Left lung (tissue), 10 donors: ENCODE measurements around the gene ASB6. TPM values are rescaled to one million over a fixed set of nuclear protein-coding genes. Genes with fewer than 3 reads are reported as not detected.

Experiments used
- ATAC-seq: fragments of 200-7000 bp; cut with Tn5 transposase; one replicate; pipeline ENCODE4 v1.9.1; 2020; ENCODE audit warnings: moderate library complexity
- DNase-seq, 4 donors: peaks; one replicate each; pipeline ENCODE4 v3.0.0-alpha.2; 2013 to 2020
- H3K27ac ChIP-seq, 2 donors: fragments of 200-600 bp; sonication (generic) in 1 of 2; one replicate each; pipeline versions ENCODE4 v1.5.0 to v1.8.0; 2020 to 2021
- H3K27me3 ChIP-seq, 2 donors: fragments of 200-600 bp; sonication (generic) in 1 of 2; one replicate each; pipeline versions ENCODE4 v1.5.0 to v1.8.0; 2020 to 2021
- H3K36me3 ChIP-seq, 2 donors: fragments of 200-600 bp; sonication (generic) in 1 of 2; one replicate each; pipeline versions ENCODE4 v1.5.0 to v1.8.0; 2020 to 2021
- H3K4me1 ChIP-seq, 2 donors: fragments of 200-600 bp; one replicate each; pipeline ENCODE4 v1.8.0; 2021
- H3K4me3 ChIP-seq, 2 donors: fragments of 200-600 bp; sonication (generic) in 1 of 2; one replicate each; pipeline versions ENCODE4 v1.5.0 to v1.8.0; 2020 to 2021; ENCODE audit warnings: mild to moderate bottlenecking in 1 of 2
- H3K9me3 ChIP-seq, 2 donors: fragments of 200-600 bp; sonication (generic) in 1 of 2; one replicate each; pipeline versions ENCODE4 v1.5.0 to v1.8.0; 2020 to 2021
- CTCF ChIP-seq, 2 donors: fragments of 200-600 bp; sonication (generic) in 1 of 2; IDR thresholded peaks; one replicate each; pipeline versions ENCODE4 v1.5.0 to v1.8.0; 2021; ENCODE audit warnings: antibody characterized with exemption in 2 of 2
- intact Hi-C, 2 donors: fragments of 100-400 bp; cut with DNase I; formaldehyde crosslinking; loops; one replicate each; pipeline versions ENCODE4 v1.11.2 to v1.14.2; 2022
- polyA plus RNA-seq, 6 donors: library from polyadenylated mRNA; unstranded; fragments of 120-200 nt; gene quantifications; one replicate each; pipeline ENCODE4 v1.2.1, GENCODE V29; 2013; ENCODE audit not compliant: insufficient read length in 6 of 6
- total RNA-seq, 2 donors: library from RNA; stranded (reverse); fragmentation: NEBNext Ultra II Directional; extraction: Animal tissue kit (Norgen Biotek cat#: 25700); gene quantifications; one replicate each; pipeline ENCODE4 v1.2.1, GENCODE V29; 2021
- donor health status: DM: no; HTN: yes; CAD: no.
- donor health status: DM: no; HTN: no; CAD: no.

The ASB6 gene
- total and polyA plus RNA-seq, 8 donors, result 14.0 to 18.0 (median 15.7) TPM

DNA sequence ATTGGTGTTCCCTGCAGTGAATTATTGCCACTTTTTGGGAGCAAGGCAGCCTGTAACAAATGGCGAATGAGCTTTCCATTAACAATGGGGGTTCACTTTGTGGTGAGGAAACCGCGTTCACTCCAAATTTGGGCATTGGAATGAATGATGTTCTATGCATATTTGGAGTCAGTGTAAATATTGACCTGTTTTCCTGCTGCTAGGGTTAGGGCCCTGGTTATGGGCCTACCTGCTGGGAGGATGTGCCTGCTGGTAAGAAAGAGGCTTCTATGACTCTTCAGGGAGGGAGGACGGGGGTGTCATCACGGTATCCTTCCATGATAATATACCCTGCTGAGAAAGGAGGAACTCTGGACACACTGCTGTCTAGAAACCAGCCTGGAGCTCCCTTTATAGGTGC, 50.0 kb downstream of the ASB6 start:
- DNase-seq (no peak), ATAC-seq (no peak)
- no peak for TF ChIP-seq CTCF (IDR thresholded peaks at IDR 0.05)
- Histone ChIP-seq H3K27ac (no peak overlapping the region), H3K4me1 (peaks cover 5 to 32% of the 10 kb centered on the region in 2 donors), H3K27me3 (peaks cover 0 to 5% of the 10 kb centered on the region in 2 donors), H3K36me3 (no peaks in the 10 kb centered on the region), H3K4me3 (no peak overlapping the region), H3K9me3 (no peaks in the 10 kb centered on the region)
- intact Hi-C loops, result no loop called here

DNA sequence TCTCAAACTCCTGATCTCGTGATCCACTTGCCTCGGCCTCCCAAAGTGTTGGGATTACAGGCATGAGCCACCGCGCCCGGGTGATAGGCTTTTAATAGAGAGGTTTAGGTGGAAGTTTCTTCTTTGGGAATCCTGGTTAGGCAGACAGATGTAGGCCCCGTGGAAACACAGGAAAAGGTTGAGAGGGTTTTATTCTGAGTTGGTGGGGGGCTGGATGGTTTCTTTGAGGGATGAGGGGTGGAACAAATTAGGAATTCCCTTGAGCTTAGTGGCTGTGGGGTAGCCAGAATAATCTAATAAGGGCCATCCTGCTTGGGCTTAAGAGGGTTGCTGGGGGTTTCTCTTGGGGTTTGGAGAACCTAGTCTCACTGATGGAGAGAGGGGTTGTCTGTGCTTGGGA, 51.5 kb downstream of the ASB6 start:
- intact Hi-C loops, result no loop called here
- DNase-seq, result no peak

GRCh38 chr9:129587487-129588262, 54.3 kb downstream of the ASB6 start:
- Histone ChIP-seq H3K4me1 (peaks cover 0 to 13% of the 10 kb centered on the region in 2 donors), H3K27me3 (no peaks in the 10 kb centered on the region), H3K27ac (no peak overlapping the region), H3K9me3 (no peaks in the 10 kb centered on the region), H3K36me3 (no peaks in the 10 kb centered on the region), H3K4me3 (no peak overlapping the region)
- DNase-seq (no peak), ATAC-seq (no peak)
- TF ChIP-seq CTCF (IDR thresholded peaks at IDR 0.05), result no peak
- intact Hi-C loops, result no loop called here

More for the DNA sequence above, 51.5 kb downstream of the ASB6 start:
- no peak for ATAC-seq
- no peak overlapping the region for H3K4me3 ChIP-seq
- H3K27ac ChIP-seq, result no peak overlapping the region
- TF ChIP-seq CTCF (IDR thresholded peaks at IDR 0.05), result no peak
- no peaks in the 10 kb centered on the region for H3K27me3 ChIP-seq
- H3K4me1 ChIP-seq, result peaks cover 0 to 17% of the 10 kb centered on the region in 2 donors
- no peaks in the 10 kb centered on the region for H3K36me3 ChIP-seq
- H3K9me3 ChIP-seq, result no peaks in the 10 kb centered on the region

GRCh38 chr9:129586685-129587084, 55.3 kb downstream of the ASB6 start:
- no peak overlapping the region for H3K27ac ChIP-seq
- no peak for DNase-seq
- no peak for ATAC-seq
- no peak for TF ChIP-seq CTCF (IDR thresholded peaks at IDR 0.05)
- no peaks in the 10 kb centered on the region for H3K9me3 ChIP-seq
- intact Hi-C loops, result no loop called here
- no peaks in the 10 kb centered on the region for H3K27me3 ChIP-seq
- H3K36me3 ChIP-seq, result no peaks in the 10 kb centered on the region
- H3K4me1 ChIP-seq, result peaks cover 0 to 13% of the 10 kb centered on the region in 2 donors
- H3K4me3 ChIP-seq, result no peak overlapping the region

DNA sequence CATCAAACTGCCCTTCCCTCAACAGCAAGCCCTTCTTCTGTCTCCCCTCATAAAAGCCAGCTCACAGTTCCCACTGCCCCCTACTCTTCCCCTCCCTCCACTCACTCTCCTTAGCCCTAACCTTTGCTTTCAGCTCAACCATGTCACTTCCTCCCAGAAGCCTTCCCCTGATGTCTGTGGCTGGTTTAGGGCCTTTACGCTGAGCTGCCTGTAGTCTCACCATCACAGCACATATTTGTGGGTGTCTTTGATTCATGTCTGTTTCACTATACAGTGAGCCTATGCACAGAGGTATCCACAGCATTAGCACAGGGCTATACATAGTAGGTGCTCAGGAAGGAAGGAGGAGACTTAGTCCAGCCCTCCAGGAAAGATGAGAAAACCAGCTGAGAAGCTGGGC, 55.7 kb downstream of the ASB6 start:
- no peak overlapping the region for H3K27ac ChIP-seq
- intact Hi-C loops, result no loop called here
- H3K4me1 ChIP-seq, result peaks cover 0 to 13% of the 10 kb centered on the region in 2 donors
- DNase-seq (no peak), ATAC-seq (no peak)
- no peaks in the 10 kb centered on the region for H3K36me3 ChIP-seq
- no peak for TF ChIP-seq CTCF (IDR thresholded peaks at IDR 0.05)
- H3K27me3 ChIP-seq, result no peaks in the 10 kb centered on the region
- no peak overlapping the region for H3K4me3 ChIP-seq
- H3K9me3 ChIP-seq, result no peaks in the 10 kb centered on the region
